ENCODE measurements around the gene C22orf15. TPM values are rescaled to one million over a fixed set of nuclear protein-coding genes. Genes with fewer than 3 reads are reported as not detected.

The C22orf15 gene
- total and polyA plus RNA-seq, 2 experiments from 2014 or later: 0.37 TPM; not detected in 1

GRCh38 chr22:23745791-23746190 lies 17.0 kb upstream of the C22orf15 start:
- TF ChIP-seq CTCF (IDR thresholded peaks at IDR 0.05; ENCODE audit: poor library complexity): no peak
- TF ChIP-seq EZH2phosphoT487 (IDR thresholded peaks at IDR 0.05; ENCODE audit: low read depth, severe bottlenecking, unreplicated experiment): no peak
- TF ChIP-seq EZH2 (IDR thresholded peaks at IDR 0.05; ENCODE audit: borderline replicate concordance): no peak
- DNase-seq (ENCODE audit: low spot score): no peak
- Histone ChIP-seq H3K36me3 (replicated peaks; ENCODE audit: insufficient read depth, low read depth) (no peaks in the 10 kb centered on the region), H3K4me1 (ENCODE audit: insufficient read depth) (peaks cover 8% of the 10 kb centered on the region), H2AFZ (no peak overlapping the region), H4K20me1 (ENCODE audit: insufficient read depth, poor library complexity, severe bottlenecking) (no peaks in the 10 kb centered on the region), H3K27ac (no peak overlapping the region), H3K4me3 (no peak overlapping the region), H3K9me2 (replicated peaks; ENCODE audit: insufficient read depth) (no peaks in the 10 kb centered on the region), H3K79me2 (peaks cover 35% of the 10 kb centered on the region), H3K9me3 (ENCODE audit: low read depth) (no peaks in the 10 kb centered on the region), H3K4me2 (no peak overlapping the region), H3K27me3 (no peaks in the 10 kb centered on the region)
- whole genome bisulfite sequencing (ENCODE audit: low lambda C conversion rate, missing lambda C conversion rate): 67% methylated on average over 6 of the region's 6 CpGs

GRCh38 chr22:23749841-23750301 lies 12.9 kb upstream of the C22orf15 start:
- peaks cover 8% of the 10 kb centered on the region for H3K4me1 ChIP-seq (ENCODE audit: insufficient read depth)
- peak overlapping the region; percentile 74 for H2AFZ ChIP-seq
- peaks cover 35% of the 10 kb centered on the region for H3K79me2 ChIP-seq
- H3K9me2 ChIP-seq (replicated peaks; ENCODE audit: insufficient read depth): no peaks in the 10 kb centered on the region
- peak overlapping the region; percentile 86 for H3K4me2 ChIP-seq
- WGBS (ENCODE audit: low lambda C conversion rate, missing lambda C conversion rate): 95% methylated on average over 12 of the region's 12 CpGs
- DNase-seq (ENCODE audit: low spot score): no peak
- TF ChIP-seq EZH2phosphoT487 (IDR thresholded peaks at IDR 0.05; ENCODE audit: low read depth, severe bottlenecking, unreplicated experiment) (no peak), EZH2 (IDR thresholded peaks at IDR 0.05; ENCODE audit: borderline replicate concordance) (no peak), CTCF (IDR thresholded peaks at IDR 0.05; ENCODE audit: poor library complexity) (no peak)
- H3K9me3 ChIP-seq (ENCODE audit: low read depth): no peaks in the 10 kb centered on the region
- peak overlapping the region; percentile 87 for H3K4me3 ChIP-seq
- H3K36me3 ChIP-seq (replicated peaks; ENCODE audit: insufficient read depth, low read depth): no peaks in the 10 kb centered on the region
- no peaks in the 10 kb centered on the region for H4K20me1 ChIP-seq (ENCODE audit: insufficient read depth, poor library complexity, severe bottlenecking)
- peak overlapping the region; percentile 75 for H3K27ac ChIP-seq
- H3K27me3 ChIP-seq: no peaks in the 10 kb centered on the region

GRCh38 chr22:23750367-23750713 lies 12.4 kb upstream of the C22orf15 start:
- Histone ChIP-seq H3K4me3 (peak overlapping the region; percentile 87), H3K4me1 (ENCODE audit: insufficient read depth) (peaks cover 8% of the 10 kb centered on the region), H4K20me1 (ENCODE audit: insufficient read depth, poor library complexity, severe bottlenecking) (no peaks in the 10 kb centered on the region), H3K9me3 (ENCODE audit: low read depth) (no peaks in the 10 kb centered on the region), H3K36me3 (replicated peaks; ENCODE audit: insufficient read depth, low read depth) (no peaks in the 10 kb centered on the region), H3K27me3 (no peaks in the 10 kb centered on the region), H2AFZ (peak overlapping the region; percentile 74), H3K4me2 (peak overlapping the region; percentile 86), H3K79me2 (peaks cover 35% of the 10 kb centered on the region), H3K27ac (peak overlapping the region; percentile 75), H3K9me2 (replicated peaks; ENCODE audit: insufficient read depth) (no peaks in the 10 kb centered on the region)
- TF ChIP-seq CTCF (IDR thresholded peaks at IDR 0.05; ENCODE audit: poor library complexity) (no peak), EZH2phosphoT487 (IDR thresholded peaks at IDR 0.05; ENCODE audit: low read depth, severe bottlenecking, unreplicated experiment) (no peak), EZH2 (IDR thresholded peaks at IDR 0.05; ENCODE audit: borderline replicate concordance) (no peak)
- WGBS (ENCODE audit: low lambda C conversion rate, missing lambda C conversion rate): 46% methylated on average over 5 of the region's 5 CpGs
- DNase-seq (ENCODE audit: low spot score): no peak

All from hepatocyte (in vitro differentiated cells).